HEK293T (cell line): ENCODE data around the gene VENTX.

Experiments
- ARNT ChIP-seq: fragments of 450-650 bp; IDR thresholded peaks from 2 replicates; pipeline ENCODE4 v1.6.1; 2017; ENCODE audit warnings: mild to moderate bottlenecking
- BHLHE40 ChIP-seq: fragments of 450-650 bp; IDR thresholded peaks from 2 replicates; pipeline ENCODE4 v1.6.1; 2016; ENCODE audit warnings: mild to moderate bottlenecking, moderate library complexity, borderline replicate concordance
- CTBP1 ChIP-seq: fragments of 450-650 bp; IDR thresholded peaks from 2 replicates; pipeline ENCODE4 v1.6.1; 2016; ENCODE audit warnings: borderline replicate concordance
- ELF4 ChIP-seq: fragments of 450-650 bp; IDR thresholded peaks from 2 replicates; pipeline ENCODE4 v1.6.1; 2017; ENCODE audit warnings: antibody characterized with exemption
- FOXA1 ChIP-seq: fragments of 450-650 bp; IDR thresholded peaks from 2 replicates; pipeline ENCODE4 v1.6.1; 2016; ENCODE audit warnings: mild to moderate bottlenecking
- FOXM1 ChIP-seq: fragments of 450-650 bp; IDR thresholded peaks from 2 replicates; pipeline ENCODE4 v1.6.1; 2017; ENCODE audit warnings: mild to moderate bottlenecking, borderline replicate concordance
- HDGF ChIP-seq: fragments of 450-650 bp; IDR thresholded peaks from 2 replicates; pipeline ENCODE4 v1.6.1; 2017; ENCODE audit warnings: antibody characterized with exemption, borderline replicate concordance
- L3MBTL2 ChIP-seq: fragments of 450-650 bp; conservative IDR thresholded peaks from 2 replicates; pipeline ENCODE4 v1.6.1; 2016; ENCODE audit warnings: mild to moderate bottlenecking
- LEF1 ChIP-seq: fragments of 450-650 bp; IDR thresholded peaks from 2 replicates; pipeline ENCODE4 v1.6.1; 2017; ENCODE audit warnings: mild to moderate bottlenecking, borderline replicate concordance
- SP1 ChIP-seq: fragments of 450-650 bp; IDR thresholded peaks from 2 replicates; pipeline ENCODE4 v1.6.1; 2017
- SUZ12 ChIP-seq: fragments of 450-650 bp; IDR thresholded peaks from 2 replicates; pipeline ENCODE4 v1.6.1; 2016; ENCODE audit warnings: mild to moderate bottlenecking
- TARDBP ChIP-seq: fragments of 450-650 bp; IDR thresholded peaks from 2 replicates; pipeline ENCODE4 v1.6.1; 2016
- ZNF384 ChIP-seq: fragments of 450-650 bp; IDR thresholded peaks from 2 replicates; pipeline ENCODE4 v1.6.1; 2016
- TF ChIP-seq, protein P1 (sequence below): fragments of 450-650 bp; IDR thresholded peaks from 2 replicates; pipeline ENCODE4 v1.6.1; 2016

DNA sequence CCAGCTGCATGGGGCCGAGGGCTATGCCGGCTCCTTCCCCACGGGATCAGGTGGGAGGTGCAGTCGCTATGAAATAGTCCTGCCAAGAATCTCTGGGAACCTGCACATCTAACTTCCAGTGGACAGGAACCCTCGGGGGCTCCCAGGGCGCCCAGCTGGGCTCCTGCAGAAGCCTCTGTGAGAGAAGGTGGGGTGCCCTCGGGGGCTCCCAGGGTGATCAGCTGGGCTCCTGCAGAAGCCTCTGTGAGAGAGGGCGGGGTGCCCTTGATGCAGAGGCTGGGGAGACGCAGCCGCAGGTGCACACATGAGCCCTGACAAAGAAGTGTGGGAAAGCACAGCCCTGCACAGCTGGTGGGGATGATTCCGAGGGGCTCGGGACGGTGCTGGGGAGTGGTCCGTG, 5.9 kb downstream of the VENTX start:
- TF ChIP-seq FOXM1 (no peak), BHLHE40 (no peak), L3MBTL2 (no peak), SP1 (no peak), ELF4 (no peak), ZNF384 (no peak), SUZ12 (no peak), ARNT (no peak), CTBP1 (no peak), LEF1 (no peak), HDGF (no peak), TARDBP (no peak), FOXA1 (no peak)
- TF ChIP-seq, protein P1, sequence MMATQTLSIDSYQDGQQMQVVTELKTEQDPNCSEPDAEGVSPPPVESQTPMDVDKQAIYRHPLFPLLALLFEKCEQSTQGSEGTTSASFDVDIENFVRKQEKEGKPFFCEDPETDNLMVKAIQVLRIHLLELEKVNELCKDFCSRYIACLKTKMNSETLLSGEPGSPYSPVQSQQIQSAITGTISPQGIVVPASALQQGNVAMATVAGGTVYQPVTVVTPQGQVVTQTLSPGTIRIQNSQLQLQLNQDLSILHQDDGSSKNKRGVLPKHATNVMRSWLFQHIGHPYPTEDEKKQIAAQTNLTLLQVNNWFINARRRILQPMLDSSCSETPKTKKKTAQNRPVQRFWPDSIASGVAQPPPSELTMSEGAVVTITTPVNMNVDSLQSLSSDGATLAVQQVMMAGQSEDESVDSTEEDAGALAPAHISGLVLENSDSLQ, result no peak
